HepG2 (cell line): ENCODE data around the gene ST3GAL2. TPM values are rescaled to one million over a fixed set of nuclear protein-coding genes. Genes with fewer than 3 reads are reported as not detected.
A peak's percentile ranks its signal among the peaks of the same experiment; 100 is the strongest.

Experiments
- ASH2L ChIP-seq: fragments of 300-600, 200-600 bp; sonication (generic); IDR thresholded peaks from 2 replicates; pipeline ENCODE4 v1.7.0; 2017; ENCODE audit warnings: low read depth, mild to moderate bottlenecking, moderate library complexity, mixed read lengths, low read length; ENCODE audit not compliant: insufficient read length
- ELK4 ChIP-seq: sonication (generic); formaldehyde crosslinking; IDR thresholded peaks from 2 replicates; pipeline ENCODE4 v1.9.0; 2021; ENCODE audit warnings: missing genetic modification reagents, borderline replicate concordance
- FOSL1 ChIP-seq: sonication (generic); formaldehyde crosslinking; IDR thresholded peaks from 2 replicates; pipeline ENCODE4 v1.9.0; 2021; ENCODE audit warnings: missing genetic modification reagents, borderline replicate concordance
- FOXK1 ChIP-seq: sonication (generic); formaldehyde crosslinking; IDR thresholded peaks from 2 replicates; pipeline ENCODE4 v1.4.0; 2020; ENCODE audit warnings: low read depth, missing genetic modification reagents, borderline replicate concordance
- HCFC1 ChIP-seq: fragments of 150-350 bp; IDR thresholded peaks from 2 replicates; pipeline ENCODE4 v1.6.1; 2014; ENCODE audit warnings: low read depth, low read length
- HNF4A ChIP-seq: sonication (generic); formaldehyde crosslinking; IDR thresholded peaks from 2 replicates; pipeline ENCODE4 v1.4.0; 2020; ENCODE audit warnings: missing genetic modification reagents
- NCOA2 ChIP-seq: sonication (generic); formaldehyde crosslinking; IDR thresholded peaks from 2 replicates; pipeline ENCODE4 v1.8.0; 2022; ENCODE audit warnings: inconsistent platforms
- NR2F2 ChIP-seq: IDR thresholded peaks from 2 replicates; pipeline ENCODE4 v1.6.1; 2012; ENCODE audit warnings: low read depth, inconsistent platforms, borderline replicate concordance
- PAX8 ChIP-seq: sonication (generic); formaldehyde crosslinking; IDR thresholded peaks from 2 replicates; pipeline ENCODE4 v1.8.0; 2022; ENCODE audit warnings: mild to moderate bottlenecking, missing genetic modification reagents, borderline replicate concordance
- PRMT3 ChIP-seq: sonication (generic); formaldehyde crosslinking; IDR thresholded peaks from 2 replicates; pipeline ENCODE4 v1.8.1; 2022; ENCODE audit warnings: low read depth, mild to moderate bottlenecking, moderate library complexity, missing genetic modification reagents, borderline replicate concordance
- SALL2 ChIP-seq: sonication (generic); formaldehyde crosslinking; IDR thresholded peaks from 2 replicates; pipeline ENCODE4 v1.8.1; 2023; ENCODE audit warnings: mild to moderate bottlenecking, missing genetic modification reagents, inconsistent platforms
- TCF7L2 ChIP-seq: IDR thresholded peaks from 2 replicates; pipeline ENCODE4 v1.6.1; 2011; ENCODE audit warnings: mild to moderate bottlenecking, low read depth, low read length, moderate library complexity
- ZBTB3 ChIP-seq: sonication (generic); formaldehyde crosslinking; IDR thresholded peaks from 2 replicates; pipeline ENCODE4 v1.4.0; 2020; ENCODE audit warnings: low read depth, mild to moderate bottlenecking, moderate library complexity, missing genetic modification reagents, borderline replicate concordance
- ZMAT5 ChIP-seq: sonication (generic); formaldehyde crosslinking; IDR thresholded peaks from 2 replicates; pipeline ENCODE4 v1.5.0; 2020; ENCODE audit warnings: mild to moderate bottlenecking, low read depth, missing genetic modification reagents, borderline replicate concordance
- ZNF337 ChIP-seq: sonication (generic); formaldehyde crosslinking; IDR thresholded peaks from 2 replicates; pipeline ENCODE4 v1.5.1; 2020; ENCODE audit warnings: missing genetic modification reagents, low read depth, mild to moderate bottlenecking, borderline replicate concordance
- ZNF34 ChIP-seq: sonication (generic); formaldehyde crosslinking; IDR thresholded peaks from 2 replicates; pipeline ENCODE4 v1.4.0; 2020; ENCODE audit warnings: mild to moderate bottlenecking, missing genetic modification reagents, borderline replicate concordance
- ZNF607 ChIP-seq: sonication (generic); formaldehyde crosslinking; IDR thresholded peaks from 2 replicates; pipeline ENCODE4 v1.5.1; 2020; ENCODE audit warnings: missing genetic modification reagents, mild to moderate bottlenecking, borderline replicate concordance
- ZNF879 ChIP-seq: sonication (generic); formaldehyde crosslinking; IDR thresholded peaks from 2 replicates; pipeline ENCODE4 v1.8.1; 2023; ENCODE audit warnings: missing genetic modification reagents
- polyA plus RNA-seq, 8 experiments: library from polyadenylated mRNA; depleted of rRNA in 3 of 8; stranded (reverse) in 7 of 8; unstranded in 1 of 8; fragments of >200 nt; fragmentation: Illumina TruSeq in 4 of 8; extraction: Trizol in 4 of 8; gene quantifications; 2 replicates each; pipeline versions ENCODE4 v1.2.1 to v1.2.3, GENCODE V29; 2011 to 2016; ENCODE audit warnings: low read depth in 4 of 8, missing spikeins in 1 of 8, mixed read lengths in 1 of 8; ENCODE audit not compliant: insufficient read depth in 1 of 8
- total RNA-seq, 5 experiments: library from RNA; depleted of rRNA; stranded (reverse); fragments of >200 nt; fragmentation: Illumina TruSeq; extraction: Trizol; gene quantifications; 2 replicates each; pipeline ENCODE4 v1.2.3, GENCODE V29; 2016; ENCODE audit warnings: low read depth in 1 of 5
- TF ChIP-seq, protein P1 (sequence below): sonication (generic); formaldehyde crosslinking; IDR thresholded peaks from 2 replicates; pipeline ENCODE4 v1.5.0; 2020; ENCODE audit warnings: missing genetic modification reagents
- TF ChIP-seq, protein P2 (sequence below): sonication (generic); formaldehyde crosslinking; IDR thresholded peaks from 2 replicates; pipeline ENCODE4 v1.5.0; 2020; ENCODE audit warnings: mild to moderate bottlenecking, missing genetic modification reagents, borderline replicate concordance
- TF ChIP-seq, protein P3 (sequence below): sonication (generic); formaldehyde crosslinking; IDR thresholded peaks from 2 replicates; pipeline ENCODE4 v1.8.0; 2022; ENCODE audit warnings: mild to moderate bottlenecking, missing genetic modification reagents, borderline replicate concordance

ST3GAL2 gene
- total and polyA plus RNA-seq, 2 of the 13 experiments (the other 11 are each of a cell fraction or from before 2014, with no cell fraction given): 16.3 to 24.9 TPM

DNA sequence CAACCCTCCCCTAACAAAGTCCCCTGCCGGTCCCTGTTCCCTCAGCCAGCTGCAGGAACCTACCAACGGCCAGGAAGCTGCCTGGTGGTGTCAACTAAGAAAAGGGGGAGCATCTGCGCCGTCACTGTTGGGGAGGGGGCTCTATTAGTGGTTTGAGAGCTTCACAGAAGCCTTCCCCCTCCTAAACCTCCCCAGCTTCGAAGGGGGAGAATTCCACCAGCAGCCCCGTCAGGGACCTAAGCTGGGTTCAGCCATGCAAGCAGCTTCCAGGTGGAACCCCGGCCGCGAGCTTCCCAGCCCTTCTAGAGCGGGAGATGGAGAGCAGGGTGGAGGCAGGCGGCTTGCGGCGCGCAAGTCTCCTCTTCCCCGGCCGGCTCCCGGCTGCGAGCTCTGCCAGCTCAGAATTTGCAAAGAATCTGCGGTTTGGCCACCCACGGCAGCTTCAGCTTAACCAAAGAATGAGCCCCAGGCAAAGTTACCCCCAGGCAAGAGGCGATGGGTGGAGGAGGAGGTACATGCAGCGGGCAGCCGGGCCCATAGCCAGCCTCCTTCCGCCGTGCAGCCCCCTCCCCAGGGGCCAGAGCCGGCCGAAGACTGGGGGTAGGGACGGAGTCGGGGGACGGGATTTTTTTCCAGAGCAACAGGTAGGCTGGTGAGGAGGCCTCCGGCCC lies 58.5 kb downstream of the ST3GAL2 start (continued):
- TF ChIP-seq ZNF34 (no peak; the same call in 1 of the 2 replicates), ZNF607 (no peak), NR2F2 (0 out of 2 replicates have a peak, but pooled peaks have one; percentile 1), HNF4A (no peak), SALL2 (CRISPR knock-in tag) (no peak), HCFC1 (no peak), TCF7L2 (no peak), ZNF879 (CRISPR knock-in tag) (no peak), NCOA2 (CRISPR knock-in tag) (no peak), FOXK1 (CRISPR knock-in tag) (no peak), ZBTB3 (CRISPR knock-in tag) (0 out of 2 replicates have a peak, but pooled peaks have one; percentile 18), ELK4 (CRISPR knock-in tag) (no peak), ASH2L (no peak), PAX8 (CRISPR knock-in tag) (no peak), ZNF337 (CRISPR knock-in tag) (no peak), FOSL1 (CRISPR knock-in tag) (no peak), PRMT3 (no peak), ZMAT5 (CRISPR knock-in tag) (no peak)
- TF ChIP-seq, protein P1, sequence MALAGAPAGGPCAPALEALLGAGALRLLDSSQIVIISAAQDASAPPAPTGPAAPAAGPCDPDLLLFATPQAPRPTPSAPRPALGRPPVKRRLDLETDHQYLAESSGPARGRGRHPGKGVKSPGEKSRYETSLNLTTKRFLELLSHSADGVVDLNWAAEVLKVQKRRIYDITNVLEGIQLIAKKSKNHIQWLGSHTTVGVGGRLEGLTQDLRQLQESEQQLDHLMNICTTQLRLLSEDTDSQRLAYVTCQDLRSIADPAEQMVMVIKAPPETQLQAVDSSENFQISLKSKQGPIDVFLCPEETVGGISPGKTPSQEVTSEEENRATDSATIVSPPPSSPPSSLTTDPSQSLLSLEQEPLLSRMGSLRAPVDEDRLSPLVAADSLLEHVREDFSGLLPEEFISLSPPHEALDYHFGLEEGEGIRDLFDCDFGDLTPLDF (CRISPR knock-in tag): no peak
- TF ChIP-seq, protein P2, sequence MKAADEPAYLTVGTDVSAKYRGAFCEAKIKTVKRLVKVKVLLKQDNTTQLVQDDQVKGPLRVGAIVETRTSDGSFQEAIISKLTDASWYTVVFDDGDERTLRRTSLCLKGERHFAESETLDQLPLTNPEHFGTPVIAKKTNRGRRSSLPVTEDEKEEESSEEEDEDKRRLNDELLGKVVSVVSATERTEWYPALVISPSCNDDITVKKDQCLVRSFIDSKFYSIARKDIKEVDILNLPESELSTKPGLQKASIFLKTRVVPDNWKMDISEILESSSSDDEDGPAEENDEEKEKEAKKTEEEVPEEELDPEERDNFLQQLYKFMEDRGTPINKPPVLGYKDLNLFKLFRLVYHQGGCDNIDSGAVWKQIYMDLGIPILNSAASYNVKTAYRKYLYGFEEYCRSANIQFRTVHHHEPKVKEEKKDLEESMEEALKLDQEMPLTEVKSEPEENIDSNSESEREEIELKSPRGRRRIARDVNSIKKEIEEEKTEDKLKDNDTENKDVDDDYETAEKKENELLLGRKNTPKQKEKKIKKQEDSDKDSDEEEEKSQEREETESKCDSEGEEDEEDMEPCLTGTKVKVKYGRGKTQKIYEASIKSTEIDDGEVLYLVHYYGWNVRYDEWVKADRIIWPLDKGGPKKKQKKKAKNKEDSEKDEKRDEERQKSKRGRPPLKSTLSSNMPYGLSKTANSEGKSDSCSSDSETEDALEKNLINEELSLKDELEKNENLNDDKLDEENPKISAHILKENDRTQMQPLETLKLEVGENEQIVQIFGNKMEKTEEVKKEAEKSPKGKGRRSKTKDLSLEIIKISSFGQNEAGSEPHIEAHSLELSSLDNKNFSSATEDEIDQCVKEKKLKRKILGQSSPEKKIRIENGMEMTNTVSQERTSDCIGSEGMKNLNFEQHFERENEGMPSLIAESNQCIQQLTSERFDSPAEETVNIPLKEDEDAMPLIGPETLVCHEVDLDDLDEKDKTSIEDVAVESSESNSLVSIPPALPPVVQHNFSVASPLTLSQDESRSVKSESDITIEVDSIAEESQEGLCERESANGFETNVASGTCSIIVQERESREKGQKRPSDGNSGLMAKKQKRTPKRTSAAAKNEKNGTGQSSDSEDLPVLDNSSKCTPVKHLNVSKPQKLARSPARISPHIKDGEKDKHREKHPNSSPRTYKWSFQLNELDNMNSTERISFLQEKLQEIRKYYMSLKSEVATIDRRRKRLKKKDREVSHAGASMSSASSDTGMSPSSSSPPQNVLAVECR (CRISPR knock-in tag): no peak
- TF ChIP-seq, protein P3, sequence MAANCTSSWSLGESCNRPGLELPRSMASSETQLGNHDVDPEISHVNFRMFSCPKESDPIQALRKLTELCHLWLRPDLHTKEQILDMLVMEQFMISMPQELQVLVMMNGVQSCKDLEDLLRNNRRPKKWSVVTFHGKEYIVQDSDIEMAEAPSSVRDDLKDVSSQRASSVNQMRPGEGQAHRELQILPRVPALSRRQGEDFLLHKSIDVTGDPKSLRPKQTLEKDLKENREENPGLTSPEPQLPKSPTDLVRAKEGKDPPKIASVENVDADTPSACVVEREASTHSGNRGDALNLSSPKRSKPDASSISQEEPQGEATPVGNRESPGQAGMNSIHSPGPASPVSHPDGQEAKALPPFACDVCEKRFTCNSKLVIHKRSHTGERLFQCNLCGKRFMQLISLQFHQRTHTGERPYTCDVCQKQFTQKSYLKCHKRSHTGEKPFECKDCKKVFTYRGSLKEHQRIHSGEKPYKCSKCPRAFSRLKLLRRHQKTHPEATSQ (CRISPR knock-in tag): no peak
